BJ (cell line): ENCODE measurements around the gene PCDHGB2. TPM values are rescaled to one million over a fixed set of nuclear protein-coding genes. Genes with fewer than 3 reads are reported as not detected.

Experiments
- CTCF ChIA-PET: fragments of 350-600 bp; formaldehyde crosslinking; extraction: SDS; loops from one replicate; lab custom pipeline; 2021; ENCODE audit warnings: antibody characterized with exemption, inconsistent platforms; lab: Yijun Ruan, JAX
- POLR2A ChIA-PET: fragments of 300-600 bp; sonication (Branson Sonifier 250); formaldehyde crosslinking; extraction: SDS; loops from one replicate; lab custom pipeline; 2021; ENCODE audit warnings: antibody characterized with exemption; lab: Charles Lee
- DNase-seq: peaks from one replicate; pipeline ENCODE4 v3.0.0-alpha.2; 2011; ENCODE audit warnings: low read depth
- H3K27me3 ChIP-seq: 2 replicates; pipeline ENCODE4 v1.6.0; 2011; ENCODE audit warnings: low read length; ENCODE audit not compliant: control insufficient read depth, insufficient read depth
- H3K36me3 ChIP-seq: 2 replicates; pipeline ENCODE4 v1.5.1; 2011; ENCODE audit warnings: low read length; ENCODE audit not compliant: control insufficient read depth, insufficient read depth
- H3K4me3 ChIP-seq: 2 replicates; pipeline ENCODE4 v1.5.1; 2011; ENCODE audit warnings: low read depth, mild to moderate bottlenecking, control low read depth, low read length
- CTCF ChIP-seq: IDR thresholded peaks from 2 replicates; pipeline ENCODE4 v1.5.1; 2011; ENCODE audit warnings: low read depth, mild to moderate bottlenecking, control low read depth, inconsistent platforms, low read length, moderate library complexity; ENCODE audit not compliant: insufficient read depth
- polyA plus RNA-seq: library from polyadenylated mRNA; depleted of rRNA; stranded (reverse); fragments of >200 nt; gene quantifications from 2 replicates; pipeline ENCODE4 v1.2.3, GENCODE V29; 2011

The PCDHGB2 gene
- polyA plus RNA-seq, 1 experiment = 3.7 TPM

- ChIA-PET CTCF (interaction anchor here (0.6 to 1.1 kb wide), 3 partner anchors 68 to 203 kb away, joined by 3 to 5 read pairs (median 4); no protein-coding TSS in a partner anchor), POLR2A (no interaction called here)
- Histone ChIP-seq H3K27me3 (peaks cover 2% of the 10 kb centered on the region; the same call in 1 of the 2 replicates), H3K4me3 (no peak overlapping the region), H3K36me3 (no peaks in the 10 kb centered on the region)
- DNase-seq = no peak
- no peak for TF ChIP-seq CTCF
Observed at GRCh38 chr5:141360685-141361084, 891 bp downstream of the PCDHGB2 start.

- CTCF ChIA-PET = interaction anchor here (1.0 to 2.4 kb wide), 2 partner anchors 9 to 201 kb away, joined by 3 to 17 read pairs; no protein-coding TSS in a partner anchor
- Histone ChIP-seq H3K27me3 (peaks cover 2% of the 10 kb centered on the region; the same call in 1 of the 2 replicates), H3K36me3 (no peaks in the 10 kb centered on the region), H3K4me3 (no peak overlapping the region)
- POLR2A ChIA-PET = no interaction called here
- no peak for TF ChIP-seq CTCF
- DNase-seq = no peak
Observed at GRCh38 chr5:141362719-141363118, 2.9 kb downstream of the PCDHGB2 start.

GRCh38 chr5:141363952-141364660 is 4.3 kb downstream of the PCDHGB2 start, which contains the start of gene PCDHGA5:
PCDHGA5 (plus strand) TSS chr5:141364162; CDS start chr5:141364331, 169 bp downstream.
- ChIA-PET POLR2A (no interaction called here), CTCF (interaction anchor here (0.6 to 2.6 kb wide), 19 partner anchors 9 to 228 kb away, joined by 3 to 17 read pairs (median 4); partner anchors contain the start of genes PCDHGA10, PCDHGA11, PCDHGA4 and PCDHGA6)

GRCh38 chr5:141366016-141366896 is 6.5 kb downstream of the PCDHGB2 start:
- Histone ChIP-seq H3K36me3 (no peaks in the 10 kb centered on the region), H3K27me3 (peaks cover 2% of the 10 kb centered on the region; the same call in 1 of the 2 replicates), H3K4me3 (no peak overlapping the region)
- DNase-seq = no peak
- CTCF ChIA-PET = interaction anchor here (0.6 to 1.4 kb wide), 3 partner anchors 10 to 424 kb away, joined by 3 read pairs; partner anchors contain the start of gene PCDHGA12
- no peak for TF ChIP-seq CTCF
- POLR2A ChIA-PET = no interaction called here

More at GRCh38 chr5:141363952-141364660, 4.3 kb downstream of the PCDHGB2 start, which contains the start of gene PCDHGA5:
- H3K27me3 ChIP-seq = peaks cover 2% of the 10 kb centered on the region; the same call in 1 of the 2 replicates
- no peaks in the 10 kb centered on the region for H3K36me3 ChIP-seq
- peak; percentile 32; the same call in 1 of the 2 replicates for TF ChIP-seq CTCF
- H3K4me3 ChIP-seq = peak within 1 kb of the TSS; percentile 30
- no peak for DNase-seq
